Measurements from ENCODE around the gene HIPK2. TPM values are rescaled to one million over a fixed set of nuclear protein-coding genes. Genes with fewer than 3 reads are reported as not detected.

The HIPK2 gene
- polyA plus RNA-seq, 3 donors: 1.6 to 12.1 (median 3.0) TPM

DNA sequence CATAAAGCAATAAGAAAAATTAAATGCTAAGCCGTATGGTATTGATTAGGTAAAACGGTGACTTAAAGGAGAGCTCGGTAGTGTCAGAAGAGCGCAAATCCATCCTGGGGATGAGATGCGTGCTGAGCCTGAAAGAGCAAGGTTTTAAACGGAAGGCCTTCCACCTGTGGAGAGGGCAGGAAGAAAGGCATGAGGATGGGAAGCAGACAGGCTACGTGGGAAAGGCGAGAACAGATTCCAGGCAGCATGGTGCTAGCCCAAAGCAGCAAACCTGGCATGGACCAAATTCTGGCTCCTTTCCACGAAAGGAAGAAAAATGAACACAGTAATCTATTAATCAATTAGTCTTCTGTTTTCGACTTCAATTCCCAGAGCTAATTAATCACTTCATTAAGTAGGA, 103.5 kb downstream of the HIPK2 start:
- no peak overlapping the region for H3K9ac ChIP-seq (ENCODE audit: insufficient read depth, low read length, poor library complexity, severe bottlenecking)
- no peaks in the 10 kb centered on the region for H3K9me3 ChIP-seq (replicated peaks in 1 of 2; ENCODE audit: control insufficient read depth in 1 of 2, insufficient read depth in 1 of 2, low read length in 2 of 2)
- H3K4me1 Mint-ChIP-seq: peaks cover 17% of the 10 kb centered on the region
- H3K79me2 ChIP-seq (ENCODE audit: insufficient read depth, low read length): peaks cover 32% of the 10 kb centered on the region
- no peak overlapping the region for H3K4me2 ChIP-seq (replicated peaks; ENCODE audit: extremely low read depth, low read length, poor library complexity, severe bottlenecking)
- H3K4me3 Mint-ChIP-seq: no peak overlapping the region
- peaks cover 11% of the 10 kb centered on the region for H4K20me1 ChIP-seq (ENCODE audit: insufficient read depth, low read length)
- no peak for DNase-seq
- peaks cover 0 to 4% (median 0%) of the 10 kb centered on the region in 3 donors for H3K27me3 Mint-ChIP-seq (ENCODE audit: low read depth in 3 of 3)
- peak overlapping the region in 1 of 7 donors; percentile 53 for H3K27ac Mint-ChIP-seq
- H3K4me3 ChIP-seq (replicated peaks in 1 of 3; ENCODE audit: low read depth in 2 of 3, low read length in 3 of 3): no peak overlapping the region
- H3K36me3 ChIP-seq (replicated peaks in 1 of 2; ENCODE audit: control insufficient read depth in 1 of 2, insufficient read depth in 2 of 2, low read length in 2 of 2): peaks cover 3 to 17% of the 10 kb centered on the region in 2 donors
- intact Hi-C loops (cut with micrococcal nuclease): loop anchor here in 1 of 2 donors (10.0 kb wide), 1 partner anchor 240 kb away; no protein-coding TSS in a partner anchor
- no peaks in the 10 kb centered on the region for H3K27me3 ChIP-seq (ENCODE audit: control insufficient read depth in 2 of 2, insufficient read depth in 2 of 2, low read length in 2 of 2)
- no peak overlapping the region for H3K27ac ChIP-seq (ENCODE audit: low read depth in 1 of 2, low read length in 2 of 2)
- H3K36me3 Mint-ChIP-seq: peaks cover 41 to 52% of the 10 kb centered on the region in 2 donors
- H3K4me1 ChIP-seq (ENCODE audit: control insufficient read depth in 1 of 2, insufficient read depth in 2 of 2, low read length in 2 of 2): peaks cover 12 to 17% of the 10 kb centered on the region in 2 donors
- H2AFZ ChIP-seq (ENCODE audit: insufficient read depth, low read depth, low read length, poor library complexity, severe bottlenecking): no peak overlapping the region
- WGBS (ENCODE audit: insufficient coverage): 97% methylated on average over 8 of the region's 10 CpGs
- TF ChIP-seq, protein P1, sequence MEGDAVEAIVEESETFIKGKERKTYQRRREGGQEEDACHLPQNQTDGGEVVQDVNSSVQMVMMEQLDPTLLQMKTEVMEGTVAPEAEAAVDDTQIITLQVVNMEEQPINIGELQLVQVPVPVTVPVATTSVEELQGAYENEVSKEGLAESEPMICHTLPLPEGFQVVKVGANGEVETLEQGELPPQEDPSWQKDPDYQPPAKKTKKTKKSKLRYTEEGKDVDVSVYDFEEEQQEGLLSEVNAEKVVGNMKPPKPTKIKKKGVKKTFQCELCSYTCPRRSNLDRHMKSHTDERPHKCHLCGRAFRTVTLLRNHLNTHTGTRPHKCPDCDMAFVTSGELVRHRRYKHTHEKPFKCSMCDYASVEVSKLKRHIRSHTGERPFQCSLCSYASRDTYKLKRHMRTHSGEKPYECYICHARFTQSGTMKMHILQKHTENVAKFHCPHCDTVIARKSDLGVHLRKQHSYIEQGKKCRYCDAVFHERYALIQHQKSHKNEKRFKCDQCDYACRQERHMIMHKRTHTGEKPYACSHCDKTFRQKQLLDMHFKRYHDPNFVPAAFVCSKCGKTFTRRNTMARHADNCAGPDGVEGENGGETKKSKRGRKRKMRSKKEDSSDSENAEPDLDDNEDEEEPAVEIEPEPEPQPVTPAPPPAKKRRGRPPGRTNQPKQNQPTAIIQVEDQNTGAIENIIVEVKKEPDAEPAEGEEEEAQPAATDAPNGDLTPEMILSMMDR (IDR thresholded peaks at IDR 0.05): no peak
- no peaks in the 10 kb centered on the region for H3K9me3 Mint-ChIP-seq

DNA sequence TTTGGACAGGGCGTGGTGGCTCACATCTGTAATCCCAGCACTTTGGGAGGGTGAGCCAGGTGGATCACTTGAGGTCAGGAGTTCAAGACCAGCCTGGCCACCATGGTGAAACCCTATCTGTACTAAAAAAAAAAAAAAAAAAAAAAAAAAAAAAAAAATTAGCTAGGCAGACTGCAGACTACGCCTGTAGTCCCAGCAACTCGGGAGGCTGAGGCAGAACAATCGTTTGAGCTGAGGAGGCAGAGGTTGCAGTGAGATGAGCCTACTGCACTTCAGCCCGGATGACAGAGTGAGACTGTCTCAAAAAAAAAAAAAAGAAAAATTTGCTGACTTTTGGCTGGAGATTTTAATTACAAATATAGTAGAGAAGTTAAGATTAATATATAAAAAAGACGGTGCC, 104.0 kb downstream of the HIPK2 start:
- no peak overlapping the region for H3K9ac ChIP-seq (ENCODE audit: insufficient read depth, low read length, poor library complexity, severe bottlenecking)
- H3K36me3 Mint-ChIP-seq: peaks cover 42 to 52% of the 10 kb centered on the region in 2 donors
- H3K4me2 ChIP-seq (replicated peaks; ENCODE audit: extremely low read depth, low read length, poor library complexity, severe bottlenecking): no peak overlapping the region
- H3K36me3 ChIP-seq (replicated peaks in 1 of 2; ENCODE audit: control insufficient read depth in 1 of 2, insufficient read depth in 2 of 2, low read length in 2 of 2): peaks cover 3 to 22% of the 10 kb centered on the region in 2 donors
- H4K20me1 ChIP-seq (ENCODE audit: insufficient read depth, low read length): peaks cover 15% of the 10 kb centered on the region
- intact Hi-C loops (cut with micrococcal nuclease): loop anchor here in 1 of 2 donors (10.0 kb wide), 1 partner anchor 241 kb away; no protein-coding TSS in a partner anchor
- H3K79me2 ChIP-seq (ENCODE audit: insufficient read depth, low read length): peaks cover 32% of the 10 kb centered on the region
- H3K4me3 Mint-ChIP-seq: no peak overlapping the region
- no peaks in the 10 kb centered on the region for H3K9me3 Mint-ChIP-seq
- no peak overlapping the region for H3K4me3 ChIP-seq (replicated peaks in 1 of 3; ENCODE audit: low read depth in 2 of 3, low read length in 3 of 3)
- no peaks in the 10 kb centered on the region for H3K27me3 ChIP-seq (ENCODE audit: control insufficient read depth in 2 of 2, insufficient read depth in 2 of 2, low read length in 2 of 2)
- no peak overlapping the region for H2AFZ ChIP-seq (ENCODE audit: insufficient read depth, low read depth, low read length, poor library complexity, severe bottlenecking)
- peaks cover 0 to 4% (median 0%) of the 10 kb centered on the region in 3 donors for H3K27me3 Mint-ChIP-seq (ENCODE audit: low read depth in 3 of 3)
- TF ChIP-seq, protein P1 (IDR thresholded peaks at IDR 0.05): no peak
- WGBS (ENCODE audit: insufficient coverage): no CpG with 5 or more reads among the region's 6 CpGs
- peak overlapping the region in 1 of 7 donors; percentile 30 for H3K27ac Mint-ChIP-seq
- DNase-seq: no peak
- H3K4me1 ChIP-seq (ENCODE audit: control insufficient read depth in 1 of 2, insufficient read depth in 2 of 2, low read length in 2 of 2): peaks cover 12 to 17% of the 10 kb centered on the region in 2 donors
- no peaks in the 10 kb centered on the region for H3K9me3 ChIP-seq (replicated peaks in 1 of 2; ENCODE audit: control insufficient read depth in 1 of 2, insufficient read depth in 1 of 2, low read length in 2 of 2)
- H3K27ac ChIP-seq (ENCODE audit: low read depth in 1 of 2, low read length in 2 of 2): no peak overlapping the region
- H3K4me1 Mint-ChIP-seq: peaks cover 17% of the 10 kb centered on the region

Measured in CD14-positive monocyte (primary cell).